Stimulated activated CD4-positive, alpha-beta T cell treated with anti-CD3 and anti-CD28 coated beads, Interleukin-12 subunit alpha, Interleukin-12 subunit beta, amount 100 ng/mL, for 48 hours (primary cell): ENCODE results near the gene PPT2.
"Not testable (repeated sequence)": the region's sequence is repeated elsewhere in the genome, so short reads cannot be mapped to it uniquely, and the experiment has no call there.

ENCODE experiments used
- DNase-seq, 3 donors: peaks; one replicate each; pipeline ENCODE4 v3.0.0-alpha.2; 2020; ENCODE audit warnings: low read depth in 2 of 3, low spot score in 1 of 3

Gene PPT2

GRCh38 chr6:32203426-32204267, 49.7 kb downstream of the PPT2 start:
- DNase-seq: no peak

GRCh38 chr6:32204268-32204715, 50.4 kb downstream of the PPT2 start:
- no peak for DNase-seq

GRCh38 chr6:32208996-32209395, 55.1 kb downstream of the PPT2 start:
- no peak for DNase-seq

- no peak for DNase-seq
These were observed 56.3 kb downstream of the PPT2 start for GRCh38 chr6:32210191-32210601.

GRCh38 chr6:32211432-32211831, 57.5 kb downstream of the PPT2 start:
- DNase-seq: not testable (repeated sequence)

- DNase-seq: no peak
These were observed 58.3 kb downstream of the PPT2 start for GRCh38 chr6:32212076-32212760.
